Measurements from ENCODE around the gene GRK2. TPM values are rescaled to one million over a fixed set of nuclear protein-coding genes. Genes with fewer than 3 reads are reported as not detected.
A peak's percentile ranks its signal among the peaks of the same experiment; 100 is the strongest.

GRK2 gene
- total RNA-seq, 3 donors from 2014 or later: 86.8 to 114 (median 106) TPM

DNA sequence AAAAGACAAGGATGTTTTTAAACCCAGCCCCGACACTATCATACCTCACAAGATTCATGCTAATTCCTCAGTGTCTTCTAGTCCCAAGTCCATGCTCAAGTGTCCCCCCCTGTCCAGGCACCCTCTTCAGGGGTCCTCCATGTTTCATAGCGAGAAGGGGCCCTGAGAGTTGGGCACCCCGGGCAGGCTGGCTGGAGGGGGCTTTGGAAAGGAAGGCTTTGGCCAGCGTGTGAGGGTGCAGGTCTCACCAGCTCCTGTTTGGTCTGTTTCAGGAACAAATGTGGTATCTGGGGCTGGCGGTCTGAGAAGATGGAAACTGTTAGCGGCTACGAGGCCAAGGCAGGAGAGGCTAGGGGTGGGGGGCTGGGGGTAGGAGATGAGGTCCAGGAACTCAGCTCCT lies 32.5 kb downstream of the GRK2 start:
- intact Hi-C loops (cut with DNase I, micrococcal nuclease): no loop called here
- TF ChIP-seq, protein P1, sequence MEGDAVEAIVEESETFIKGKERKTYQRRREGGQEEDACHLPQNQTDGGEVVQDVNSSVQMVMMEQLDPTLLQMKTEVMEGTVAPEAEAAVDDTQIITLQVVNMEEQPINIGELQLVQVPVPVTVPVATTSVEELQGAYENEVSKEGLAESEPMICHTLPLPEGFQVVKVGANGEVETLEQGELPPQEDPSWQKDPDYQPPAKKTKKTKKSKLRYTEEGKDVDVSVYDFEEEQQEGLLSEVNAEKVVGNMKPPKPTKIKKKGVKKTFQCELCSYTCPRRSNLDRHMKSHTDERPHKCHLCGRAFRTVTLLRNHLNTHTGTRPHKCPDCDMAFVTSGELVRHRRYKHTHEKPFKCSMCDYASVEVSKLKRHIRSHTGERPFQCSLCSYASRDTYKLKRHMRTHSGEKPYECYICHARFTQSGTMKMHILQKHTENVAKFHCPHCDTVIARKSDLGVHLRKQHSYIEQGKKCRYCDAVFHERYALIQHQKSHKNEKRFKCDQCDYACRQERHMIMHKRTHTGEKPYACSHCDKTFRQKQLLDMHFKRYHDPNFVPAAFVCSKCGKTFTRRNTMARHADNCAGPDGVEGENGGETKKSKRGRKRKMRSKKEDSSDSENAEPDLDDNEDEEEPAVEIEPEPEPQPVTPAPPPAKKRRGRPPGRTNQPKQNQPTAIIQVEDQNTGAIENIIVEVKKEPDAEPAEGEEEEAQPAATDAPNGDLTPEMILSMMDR (IDR thresholded peaks at IDR 0.05): no peak
- no peak for ATAC-seq
- Histone ChIP-seq H3K4me1 (ENCODE audit: low read depth) (peaks cover 6% of the 10 kb centered on the region), H3K4me3 (no peak overlapping the region), H3K9me3 (peaks cover 9% of the 10 kb centered on the region), H3K36me3 (ENCODE audit: low read depth) (no peaks in the 10 kb centered on the region)
- peak in 1 of 3 donors; percentile 18 for DNase-seq

DNA sequence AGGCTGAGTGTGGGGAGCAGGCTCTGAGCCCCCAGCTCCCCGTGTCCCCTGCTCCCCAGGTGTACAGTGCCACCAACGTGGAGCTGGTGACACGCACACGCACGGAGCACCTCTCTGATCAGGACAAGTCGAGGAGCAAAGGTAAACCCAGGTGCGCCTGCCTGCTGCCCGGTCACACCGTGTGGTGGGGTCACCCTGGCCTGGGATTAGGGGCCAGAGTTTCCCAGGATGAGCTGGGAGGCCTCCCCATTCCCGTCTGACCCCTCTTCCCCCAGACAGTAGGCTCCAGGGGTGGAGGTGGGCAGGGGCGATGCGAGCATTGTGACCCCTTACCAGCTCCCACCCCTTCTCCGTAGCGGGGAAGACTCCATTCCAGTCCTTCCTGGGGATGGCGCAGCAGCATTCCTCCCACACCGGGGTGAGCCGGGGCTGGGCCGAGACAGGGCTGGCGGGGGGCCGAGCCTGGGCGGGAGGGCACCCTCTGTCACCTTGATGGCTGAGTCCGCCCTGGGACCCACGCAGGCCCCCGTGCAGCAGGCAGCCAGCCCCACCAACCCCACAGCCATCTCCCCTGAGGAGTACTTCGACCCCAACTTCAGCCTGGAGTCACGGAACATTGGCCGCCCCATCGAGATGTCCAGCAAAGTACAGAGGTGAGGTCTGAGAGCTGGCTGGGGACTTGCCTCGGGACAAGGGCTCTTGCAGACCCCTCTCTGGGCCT lies 33.4 kb downstream of the GRK2 start:
- Histone ChIP-seq H3K4me3 (no peak overlapping the region), H3K4me1 (ENCODE audit: low read depth) (peaks cover 10% of the 10 kb centered on the region), H3K9me3 (peaks cover 9% of the 10 kb centered on the region), H3K36me3 (ENCODE audit: low read depth) (no peaks in the 10 kb centered on the region)
- DNase-seq (peak in 1 of 3 donors; percentile 25), ATAC-seq (no peak)
- intact Hi-C loops (cut with DNase I, micrococcal nuclease): no loop called here
- TF ChIP-seq, protein P1 (IDR thresholded peaks at IDR 0.05): no peak

DNA sequence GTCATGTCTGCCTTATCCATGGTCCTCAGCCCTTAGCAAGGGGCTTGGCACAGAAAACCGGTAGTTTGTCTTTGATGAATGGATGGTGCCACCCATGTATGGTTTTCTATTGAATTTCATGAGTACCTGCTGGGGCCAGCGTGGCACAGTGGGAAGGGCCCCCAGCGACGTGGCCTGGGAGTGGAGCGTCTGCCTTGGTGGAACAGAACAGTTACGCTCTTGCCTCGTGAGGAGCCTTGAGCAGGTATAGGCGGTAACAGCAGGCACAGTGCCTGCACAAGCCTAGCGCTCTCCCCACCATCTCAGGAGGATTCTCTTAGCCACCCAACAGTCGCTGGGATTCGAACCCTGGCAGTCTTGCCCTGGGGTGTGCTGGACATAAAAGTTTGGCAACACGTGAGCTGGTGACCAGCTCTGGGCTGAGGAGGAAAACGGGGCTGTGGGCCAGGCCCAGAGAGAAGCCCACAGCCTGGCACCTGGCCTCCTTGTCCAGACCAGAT lies 34.0 kb downstream of the GRK2 start:
- TF ChIP-seq, protein P1 (IDR thresholded peaks at IDR 0.05): no peak
- DNase-seq: no peak
- intact Hi-C loops (cut with DNase I, micrococcal nuclease): no loop called here
- peaks cover 7% of the 10 kb centered on the region for H3K9me3 ChIP-seq
- no peak for ATAC-seq
- no peak overlapping the region for H3K4me3 ChIP-seq
- peaks cover 11% of the 10 kb centered on the region for H3K4me1 ChIP-seq (ENCODE audit: low read depth)
- H3K36me3 ChIP-seq (ENCODE audit: low read depth): no peaks in the 10 kb centered on the region

DNA sequence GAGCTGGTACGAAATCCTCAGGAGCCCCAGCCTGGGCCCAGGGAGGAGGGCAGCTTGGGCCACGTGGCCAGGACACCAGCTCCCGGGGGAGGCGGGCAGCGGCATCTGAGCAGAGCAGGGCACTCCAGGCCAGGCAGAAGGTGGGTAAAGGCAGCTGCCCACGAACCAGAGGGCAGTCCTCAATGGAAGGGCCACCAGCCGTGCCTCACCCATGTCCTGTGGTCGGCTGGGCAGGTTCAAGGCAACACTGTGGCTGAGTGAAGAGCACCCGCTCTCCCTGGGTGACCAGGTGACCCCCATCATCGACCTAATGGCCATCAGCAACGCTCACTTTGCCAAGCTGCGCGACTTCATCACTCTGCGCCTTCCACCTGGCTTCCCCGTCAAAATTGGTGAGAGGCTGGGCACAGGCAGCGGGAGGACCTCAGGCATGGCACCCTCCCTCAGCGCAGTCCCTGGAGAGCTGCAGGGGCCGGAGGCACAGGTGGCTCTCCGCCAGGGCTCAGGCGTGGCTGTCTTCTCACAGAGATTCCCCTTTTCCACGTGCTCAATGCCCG lies 34.6 kb downstream of the GRK2 start:
- DNase-seq: peak in 2 of 3 donors; percentile 31 to 56
- no peak for ATAC-seq
- Histone ChIP-seq H3K36me3 (ENCODE audit: low read depth) (no peaks in the 10 kb centered on the region), H3K4me3 (no peak overlapping the region), H3K4me1 (ENCODE audit: low read depth) (peaks cover 11% of the 10 kb centered on the region), H3K9me3 (peaks cover 2% of the 10 kb centered on the region)
- TF ChIP-seq, protein P1 (IDR thresholded peaks at IDR 0.05): no peak
- intact Hi-C loops (cut with DNase I, micrococcal nuclease): no loop called here

DNA sequence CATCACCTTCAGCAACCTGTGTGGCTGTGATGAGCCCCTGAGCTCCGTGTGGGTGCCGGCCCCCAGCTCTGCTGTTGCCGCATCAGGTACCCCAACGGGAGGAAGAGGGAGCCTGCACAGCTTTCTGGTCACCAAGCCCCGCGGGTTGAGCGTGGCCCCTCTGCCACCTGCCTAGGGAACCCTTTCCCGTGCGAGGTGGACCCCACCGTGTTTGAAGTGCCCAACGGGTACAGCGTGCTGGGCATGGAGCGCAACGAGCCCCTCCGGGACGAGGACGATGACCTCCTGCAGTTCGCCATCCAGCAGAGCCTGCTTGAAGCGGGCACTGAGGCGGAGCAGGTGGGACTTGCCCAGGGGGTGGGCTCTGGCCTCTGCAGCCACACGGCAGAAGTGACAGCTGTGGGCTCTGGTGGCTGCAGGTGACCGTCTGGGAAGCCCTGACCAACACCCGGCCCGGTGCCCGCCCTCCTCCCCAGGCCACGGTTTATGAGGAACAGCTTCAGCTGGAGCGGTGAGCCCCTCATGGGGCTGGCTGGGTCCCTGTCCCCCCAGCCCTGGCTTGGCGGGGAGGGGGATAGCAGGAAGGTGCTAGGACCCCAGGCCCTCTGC lies 35.1 kb downstream of the GRK2 start:
- Histone ChIP-seq H3K9me3 (no peaks in the 10 kb centered on the region), H3K4me3 (no peak overlapping the region), H3K36me3 (ENCODE audit: low read depth) (no peaks in the 10 kb centered on the region), H3K4me1 (ENCODE audit: low read depth) (peaks cover 11% of the 10 kb centered on the region)
- TF ChIP-seq, protein P1 (IDR thresholded peaks at IDR 0.05): no peak
- DNase-seq (peak in 2 of 3 donors; percentile 50 to 60), ATAC-seq (no peak)
- intact Hi-C loops (cut with DNase I, micrococcal nuclease): no loop called here

Data from mucosa of descending colon (tissue), 3 donors.